ENCODE data around the gene LTF. TPM values are rescaled to one million over a fixed set of nuclear protein-coding genes. Genes with fewer than 3 reads are reported as not detected.

Gene LTF
- total and polyA plus RNA-seq, 2 donors (not counting 1 experiment from before 2014, with no cell fraction given) = 0.22 TPM; not detected in 1

DNA sequence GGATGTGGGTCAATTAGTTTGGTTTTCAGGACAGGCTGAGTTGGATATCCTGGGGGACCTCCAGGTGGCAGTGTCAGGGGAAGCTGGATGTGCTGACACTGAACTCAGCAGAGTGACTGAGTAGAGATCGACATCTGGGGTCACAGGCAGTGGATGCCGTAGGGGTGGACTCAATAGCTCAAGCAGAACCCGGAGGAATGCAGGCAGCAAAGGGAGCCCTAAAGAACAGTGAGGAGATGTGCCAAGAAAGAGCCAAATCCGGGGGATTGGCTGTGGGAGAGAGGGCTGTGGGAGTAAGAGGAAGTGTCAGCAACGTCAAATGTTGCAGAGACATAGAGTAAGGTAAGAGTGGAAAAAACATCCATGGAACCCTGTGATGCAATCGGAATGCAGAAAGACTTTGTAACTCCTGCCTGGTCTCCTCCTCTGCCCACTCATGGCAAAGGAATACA is 69.5 kb downstream of the LTF start:
- Histone ChIP-seq H3K36me3 (replicated peaks in 1 of 2; ENCODE audit: control extremely low read depth in 1 of 2, control insufficient read depth in 1 of 2, extremely low read depth in 1 of 2, insufficient read depth in 2 of 2, low read length in 1 of 2) (no peaks in the 10 kb centered on the region), H3K4me1 (ENCODE audit: control insufficient read depth in 2 of 2, insufficient read depth in 2 of 2, low read length in 2 of 2) (peaks cover 10 to 16% of the 10 kb centered on the region in 2 donors), H3K27me3 (replicated peaks in 1 of 4; ENCODE audit: control extremely low read depth in 1 of 4, control insufficient read depth in 3 of 4, insufficient read depth in 4 of 4, low read length in 3 of 4) (no peaks in the 10 kb centered on the region), H3K4me2 (replicated peaks; ENCODE audit: low read depth, low read length, poor library complexity, severe bottlenecking) (no peak overlapping the region), H3K4me3 (ENCODE audit: control extremely low read depth in 1 of 5, extremely low read depth in 1 of 5, insufficient read depth in 1 of 5, low read depth in 2 of 5, low read length in 4 of 5) (no peak overlapping the region), H3K9me3 (ENCODE audit: control extremely low read depth in 1 of 3, control insufficient read depth in 2 of 3, insufficient read depth in 1 of 3, low read length in 2 of 3) (no peaks in the 10 kb centered on the region), H2AFZ (ENCODE audit: insufficient read depth, low read depth, low read length, poor library complexity, severe bottlenecking) (no peak overlapping the region), H3K79me2 (ENCODE audit: control insufficient read depth, insufficient read depth, low read length) (no peaks in the 10 kb centered on the region), H4K20me1 (ENCODE audit: control insufficient read depth, insufficient read depth, low read length, poor library complexity, severe bottlenecking) (no peaks in the 10 kb centered on the region), H3K9ac (ENCODE audit: low read length) (no peak overlapping the region), H3K27ac (ENCODE audit: low read length in 2 of 2) (no peak overlapping the region)
- ATAC-seq (ENCODE audit: low read depth) = no peak
- no peak overlapping the region for H3K4me3 Mint-ChIP-seq
- no peak for DNase-seq
- H3K9me3 Mint-ChIP-seq (ENCODE audit: insufficient read depth) = no peaks in the 10 kb centered on the region
- intact Hi-C loops (cut with micrococcal nuclease) = no loop called here
- ChIA-PET POLR2A (no interaction called here), CTCF (no interaction called here)
- H3K27ac Mint-ChIP-seq = no peak overlapping the region
- no peaks in the 10 kb centered on the region for H3K27me3 Mint-ChIP-seq
- TF ChIP-seq, protein P1, sequence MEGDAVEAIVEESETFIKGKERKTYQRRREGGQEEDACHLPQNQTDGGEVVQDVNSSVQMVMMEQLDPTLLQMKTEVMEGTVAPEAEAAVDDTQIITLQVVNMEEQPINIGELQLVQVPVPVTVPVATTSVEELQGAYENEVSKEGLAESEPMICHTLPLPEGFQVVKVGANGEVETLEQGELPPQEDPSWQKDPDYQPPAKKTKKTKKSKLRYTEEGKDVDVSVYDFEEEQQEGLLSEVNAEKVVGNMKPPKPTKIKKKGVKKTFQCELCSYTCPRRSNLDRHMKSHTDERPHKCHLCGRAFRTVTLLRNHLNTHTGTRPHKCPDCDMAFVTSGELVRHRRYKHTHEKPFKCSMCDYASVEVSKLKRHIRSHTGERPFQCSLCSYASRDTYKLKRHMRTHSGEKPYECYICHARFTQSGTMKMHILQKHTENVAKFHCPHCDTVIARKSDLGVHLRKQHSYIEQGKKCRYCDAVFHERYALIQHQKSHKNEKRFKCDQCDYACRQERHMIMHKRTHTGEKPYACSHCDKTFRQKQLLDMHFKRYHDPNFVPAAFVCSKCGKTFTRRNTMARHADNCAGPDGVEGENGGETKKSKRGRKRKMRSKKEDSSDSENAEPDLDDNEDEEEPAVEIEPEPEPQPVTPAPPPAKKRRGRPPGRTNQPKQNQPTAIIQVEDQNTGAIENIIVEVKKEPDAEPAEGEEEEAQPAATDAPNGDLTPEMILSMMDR (IDR thresholded peaks at IDR 0.05) = no peak
- no peak for TF ChIP-seq EZH2 (IDR thresholded peaks at IDR 0.05; ENCODE audit: borderline replicate concordance, insufficient read depth, low read depth, low read length, poor library complexity, severe bottlenecking)
- 72% methylated on average over 6 of the region's 6 CpGs for WGBS (ENCODE audit: insufficient coverage)
- peaks cover 24% of the 10 kb centered on the region for H3K4me1 Mint-ChIP-seq

DNA sequence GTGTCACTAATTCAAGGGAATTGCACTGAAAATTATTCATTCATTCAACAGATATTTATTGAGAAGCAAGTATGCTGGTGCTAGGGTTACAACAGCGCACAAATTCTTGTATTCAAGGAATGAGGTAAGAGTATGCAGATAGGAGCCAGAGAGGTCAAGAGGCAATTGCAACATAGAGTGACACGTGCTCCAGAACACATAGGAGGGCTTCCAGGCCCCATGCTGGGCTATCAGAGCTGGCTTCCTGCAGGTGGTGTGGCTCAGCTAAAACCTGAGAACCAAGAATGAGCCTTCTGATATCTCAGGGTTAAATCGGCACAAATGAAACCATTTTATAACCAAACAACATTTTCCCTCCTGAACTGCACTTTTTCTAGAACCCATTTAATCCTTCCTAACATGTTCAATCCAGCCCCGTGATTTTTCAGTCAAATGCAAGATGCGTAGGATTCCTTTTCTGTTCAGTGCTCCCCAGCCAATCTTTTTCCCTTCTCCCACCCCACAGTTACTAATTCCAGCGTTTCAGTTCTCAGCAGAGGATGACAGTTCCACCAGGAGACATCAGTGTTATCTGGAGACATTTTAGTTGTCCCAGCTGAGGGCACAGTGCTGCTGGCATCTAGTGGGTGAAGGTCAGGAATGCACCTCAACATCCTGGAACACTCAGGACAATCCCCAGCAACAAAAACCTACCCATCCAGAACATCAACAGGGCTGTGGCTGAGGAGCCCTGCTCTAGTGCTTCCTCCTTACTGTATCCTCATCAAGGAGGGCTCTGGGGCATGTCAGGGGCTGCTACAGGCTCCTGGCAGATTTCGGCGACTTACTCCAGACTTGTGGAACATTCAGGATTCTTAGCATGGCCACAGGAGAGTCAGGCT is 70.9 kb downstream of the LTF start:
- no peak for TF ChIP-seq EZH2 (IDR thresholded peaks at IDR 0.05; ENCODE audit: borderline replicate concordance, insufficient read depth, low read depth, low read length, poor library complexity, severe bottlenecking)
- TF ChIP-seq, protein P1 (IDR thresholded peaks at IDR 0.05) = no peak
- H4K20me1 ChIP-seq (ENCODE audit: control insufficient read depth, insufficient read depth, low read length, poor library complexity, severe bottlenecking) = no peaks in the 10 kb centered on the region
- Mint-ChIP-seq H3K9me3 (ENCODE audit: insufficient read depth) (no peaks in the 10 kb centered on the region), H3K27me3 (no peaks in the 10 kb centered on the region), H3K4me1 (peaks cover 24% of the 10 kb centered on the region), H3K27ac (no peak overlapping the region), H3K4me3 (no peak overlapping the region)
- 86% methylated on average over 7 of the region's 8 CpGs for WGBS (ENCODE audit: insufficient coverage)
- POLR2A ChIA-PET = no interaction called here
- no peak overlapping the region for H3K9ac ChIP-seq (ENCODE audit: low read length)
- no peaks in the 10 kb centered on the region for H3K27me3 ChIP-seq (replicated peaks in 1 of 4; ENCODE audit: control extremely low read depth in 1 of 4, control insufficient read depth in 3 of 4, insufficient read depth in 4 of 4, low read length in 3 of 4)
- intact Hi-C loops (cut with micrococcal nuclease) = no loop called here
- H2AFZ ChIP-seq (ENCODE audit: insufficient read depth, low read depth, low read length, poor library complexity, severe bottlenecking) = no peak overlapping the region
- no peaks in the 10 kb centered on the region for H3K9me3 ChIP-seq (ENCODE audit: control extremely low read depth in 1 of 3, control insufficient read depth in 2 of 3, insufficient read depth in 1 of 3, low read length in 2 of 3)
- H3K4me3 ChIP-seq (ENCODE audit: control extremely low read depth in 1 of 5, extremely low read depth in 1 of 5, insufficient read depth in 1 of 5, low read depth in 2 of 5, low read length in 4 of 5) = no peak overlapping the region
- no peaks in the 10 kb centered on the region for H3K36me3 ChIP-seq (replicated peaks in 1 of 2; ENCODE audit: control extremely low read depth in 1 of 2, control insufficient read depth in 1 of 2, extremely low read depth in 1 of 2, insufficient read depth in 2 of 2, low read length in 1 of 2)
- peaks cover 10 to 16% of the 10 kb centered on the region in 2 donors for H3K4me1 ChIP-seq (ENCODE audit: control insufficient read depth in 2 of 2, insufficient read depth in 2 of 2, low read length in 2 of 2)
- no peak overlapping the region for H3K4me2 ChIP-seq (replicated peaks; ENCODE audit: low read depth, low read length, poor library complexity, severe bottlenecking)
- no peak for ATAC-seq (ENCODE audit: low read depth)
- H3K27ac ChIP-seq (ENCODE audit: low read length in 2 of 2) = no peak overlapping the region
- DNase-seq = no peak
- no peaks in the 10 kb centered on the region for H3K79me2 ChIP-seq (ENCODE audit: control insufficient read depth, insufficient read depth, low read length)
- CTCF ChIA-PET = no interaction called here
